ENCODE results near the gene TCOF1.

The TCOF1 gene

DNA sequence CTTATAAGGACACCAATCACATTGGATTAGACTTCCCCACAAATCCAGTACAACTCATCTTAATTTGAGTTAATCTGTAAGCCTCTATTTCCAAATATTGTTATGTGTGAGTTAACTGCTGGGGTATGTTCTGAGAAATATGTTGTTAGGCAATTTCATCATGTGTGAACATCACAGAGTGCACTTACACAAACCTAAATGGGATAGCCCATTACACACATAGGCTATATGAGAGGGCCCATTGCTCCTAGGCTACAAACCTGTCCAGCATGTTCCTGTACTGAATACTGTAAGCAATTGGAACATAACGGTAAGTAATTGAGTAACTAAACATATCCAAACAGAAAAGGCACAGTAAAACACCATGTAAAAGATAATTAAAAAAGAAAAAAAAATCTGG lies 35.7 kb upstream of the TCOF1 start:
- no peak for DNase-seq (ENCODE audit: low read depth, low spot score)
- ChIA-PET CTCF (interaction anchor here (2.6 kb wide), 1 partner anchor 20 kb away, joined by 6 read pairs; the partner anchor contains the start of gene ARSI), POLR2A (no interaction called here)
- H3K4me3 ChIP-seq (ENCODE audit: low read depth, low read length) = no peak overlapping the region
- TF ChIP-seq, protein P1, sequence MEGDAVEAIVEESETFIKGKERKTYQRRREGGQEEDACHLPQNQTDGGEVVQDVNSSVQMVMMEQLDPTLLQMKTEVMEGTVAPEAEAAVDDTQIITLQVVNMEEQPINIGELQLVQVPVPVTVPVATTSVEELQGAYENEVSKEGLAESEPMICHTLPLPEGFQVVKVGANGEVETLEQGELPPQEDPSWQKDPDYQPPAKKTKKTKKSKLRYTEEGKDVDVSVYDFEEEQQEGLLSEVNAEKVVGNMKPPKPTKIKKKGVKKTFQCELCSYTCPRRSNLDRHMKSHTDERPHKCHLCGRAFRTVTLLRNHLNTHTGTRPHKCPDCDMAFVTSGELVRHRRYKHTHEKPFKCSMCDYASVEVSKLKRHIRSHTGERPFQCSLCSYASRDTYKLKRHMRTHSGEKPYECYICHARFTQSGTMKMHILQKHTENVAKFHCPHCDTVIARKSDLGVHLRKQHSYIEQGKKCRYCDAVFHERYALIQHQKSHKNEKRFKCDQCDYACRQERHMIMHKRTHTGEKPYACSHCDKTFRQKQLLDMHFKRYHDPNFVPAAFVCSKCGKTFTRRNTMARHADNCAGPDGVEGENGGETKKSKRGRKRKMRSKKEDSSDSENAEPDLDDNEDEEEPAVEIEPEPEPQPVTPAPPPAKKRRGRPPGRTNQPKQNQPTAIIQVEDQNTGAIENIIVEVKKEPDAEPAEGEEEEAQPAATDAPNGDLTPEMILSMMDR (IDR thresholded peaks at IDR 0.05; ENCODE audit: insufficient read depth, low read length, missing control alignments) = no peak

DNA sequence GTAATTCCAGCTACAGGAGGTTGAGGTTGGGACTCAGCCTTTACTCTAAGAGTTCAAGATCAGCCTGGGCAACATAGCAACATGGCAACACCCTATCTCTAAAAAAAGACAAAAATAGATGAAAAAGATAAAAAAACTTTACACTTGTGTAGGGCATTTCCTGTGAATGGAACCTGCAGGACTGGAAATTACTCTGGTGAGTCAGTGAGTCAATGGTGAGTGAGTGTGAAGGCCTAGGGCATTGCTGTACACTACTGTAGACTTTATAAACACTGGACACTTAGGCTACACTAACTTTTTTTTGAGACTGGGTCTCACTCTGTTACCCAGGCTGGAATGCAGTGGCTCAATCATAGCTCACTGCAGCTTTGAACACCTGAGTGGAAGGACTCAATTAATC lies 35.3 kb upstream of the TCOF1 start:
- H3K4me3 ChIP-seq (ENCODE audit: low read depth, low read length) = no peak overlapping the region
- POLR2A ChIA-PET = no interaction called here
- no peak for DNase-seq (ENCODE audit: low read depth, low spot score)
- CTCF ChIA-PET = interaction anchor here (1.2 to 2.6 kb wide), 2 partner anchors 20 to 28 kb away, joined by 3 to 6 read pairs; partner anchors contain the start of gene ARSI
- TF ChIP-seq, protein P1 (IDR thresholded peaks at IDR 0.05; ENCODE audit: insufficient read depth, low read length, missing control alignments) = no peak

DNA sequence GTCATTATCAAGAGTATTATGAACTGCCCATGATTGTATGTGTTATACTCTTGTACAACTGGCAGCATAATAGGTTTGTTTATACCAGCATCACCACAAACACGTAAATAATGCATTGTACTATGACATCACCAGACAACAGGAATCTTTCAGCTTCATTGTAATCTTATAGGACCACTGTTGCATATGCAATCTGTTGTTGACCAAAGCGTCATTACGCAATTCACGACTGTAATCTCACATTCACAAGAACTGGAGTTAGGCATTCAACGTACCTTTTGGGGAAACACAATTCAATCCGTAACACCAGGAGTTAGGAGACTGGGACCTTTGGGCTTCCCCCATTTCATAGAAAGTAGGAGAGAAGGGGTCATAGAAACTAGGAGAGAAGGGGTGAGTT lies 34.4 kb upstream of the TCOF1 start:
- DNase-seq (ENCODE audit: low read depth, low spot score) = no peak
- ChIA-PET CTCF (interaction anchor here (1.2 to 2.6 kb wide), 2 partner anchors 21 to 27 kb away, joined by 3 to 6 read pairs; partner anchors contain the start of gene ARSI), POLR2A (no interaction called here)
- no peak overlapping the region for H3K4me3 ChIP-seq (ENCODE audit: low read depth, low read length)
- TF ChIP-seq, protein P1 (IDR thresholded peaks at IDR 0.05; ENCODE audit: insufficient read depth, low read length, missing control alignments) = no peak

DNA sequence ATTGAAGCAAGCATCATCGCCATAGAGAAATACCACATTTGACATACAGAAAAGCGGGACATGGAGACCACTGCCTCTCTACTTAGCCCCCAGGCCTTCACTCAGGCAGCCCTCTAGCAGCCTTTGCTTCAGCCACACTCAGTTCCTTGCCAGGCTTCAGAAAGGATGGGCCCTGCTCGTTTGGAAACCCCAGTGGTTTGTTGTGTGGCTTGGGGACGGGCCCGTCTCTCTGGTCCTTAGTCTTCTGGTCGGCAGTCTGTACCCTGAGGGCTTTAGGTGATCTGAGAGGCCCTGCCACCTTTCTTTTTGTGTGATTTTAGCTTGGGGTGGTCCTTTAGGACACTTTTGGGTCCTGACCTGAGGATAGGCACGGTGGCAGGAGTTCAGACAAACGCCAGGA lies 33.7 kb upstream of the TCOF1 start:
- no peak for DNase-seq (ENCODE audit: low read depth, low spot score)
- H3K4me3 ChIP-seq (ENCODE audit: low read depth, low read length) = no peak overlapping the region
- ChIA-PET CTCF (interaction anchor here (2.6 kb wide), 1 partner anchor 22 kb away, joined by 6 read pairs; the partner anchor contains the start of gene ARSI), POLR2A (no interaction called here)
- TF ChIP-seq, protein P1 (IDR thresholded peaks at IDR 0.05; ENCODE audit: insufficient read depth, low read length, missing control alignments) = no peak

DNA sequence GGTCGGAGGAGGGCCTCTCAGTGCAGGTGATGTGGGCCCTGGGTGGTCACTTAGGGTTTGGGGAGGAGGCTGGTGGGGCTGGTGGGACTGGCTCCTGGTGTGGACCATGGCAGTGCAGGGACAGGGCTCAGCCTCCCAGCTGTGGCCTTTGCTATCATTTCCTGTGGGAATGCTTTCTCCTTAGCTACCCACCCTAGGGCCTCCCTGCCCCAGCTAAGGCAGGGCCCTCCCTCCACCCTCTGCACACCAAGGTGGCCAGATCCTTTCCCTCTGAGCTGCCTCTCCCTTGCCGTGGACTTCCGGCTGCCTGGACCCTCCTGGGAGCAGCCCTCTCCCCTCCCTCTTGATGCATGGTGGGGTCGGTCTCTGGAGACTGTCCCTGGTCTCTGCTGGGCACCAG lies 32.1 kb upstream of the TCOF1 start:
- no peak for DNase-seq (ENCODE audit: low read depth, low spot score)
- CTCF ChIA-PET = interaction anchor here (1.1 to 1.5 kb wide), 2 partner anchors 9 to 14 kb away, joined by 3 to 5 read pairs; no protein-coding TSS in a partner anchor
- POLR2A ChIA-PET = no interaction called here
- no peak overlapping the region for H3K4me3 ChIP-seq (ENCODE audit: low read depth, low read length)
- TF ChIP-seq, protein P1 (IDR thresholded peaks at IDR 0.05; ENCODE audit: insufficient read depth, low read length, missing control alignments) = no peak

DNA sequence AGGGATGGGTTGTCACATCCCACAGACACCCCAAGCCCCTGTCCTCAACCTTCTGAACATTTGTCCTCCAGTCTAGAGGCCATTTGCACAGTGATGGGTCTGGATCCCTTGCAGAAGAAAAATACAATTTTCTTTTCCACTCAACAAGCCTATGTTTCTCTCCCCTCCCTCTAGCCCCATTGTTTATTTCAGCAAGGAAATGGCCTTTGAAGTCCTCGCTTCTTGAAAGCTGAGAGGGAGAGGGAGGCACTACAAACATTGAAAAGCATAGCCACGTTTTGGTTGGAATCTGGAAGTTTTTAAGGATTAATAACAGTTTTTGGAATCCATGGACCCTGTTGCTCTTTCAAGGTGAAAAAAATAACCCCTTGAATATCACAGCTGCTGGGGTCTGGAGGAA lies 30.8 kb upstream of the TCOF1 start:
- CTCF ChIA-PET = interaction anchor here (1.1 to 2.5 kb wide), 3 partner anchors 8 to 24 kb away, joined by 3 to 11 read pairs (median 5); no protein-coding TSS in a partner anchor
- DNase-seq (ENCODE audit: low read depth, low spot score) = no peak
- TF ChIP-seq, protein P1 (IDR thresholded peaks at IDR 0.05; ENCODE audit: insufficient read depth, low read length, missing control alignments) = no peak
- POLR2A ChIA-PET = no interaction called here
- no peak overlapping the region for H3K4me3 ChIP-seq (ENCODE audit: low read depth, low read length)
